ENCODE data around the gene OR13J1. TPM values are rescaled to one million over a fixed set of nuclear protein-coding genes. Genes with fewer than 3 reads are reported as not detected.

The OR13J1 gene
- total and polyA plus RNA-seq, 11 donors: not detected

DNA sequence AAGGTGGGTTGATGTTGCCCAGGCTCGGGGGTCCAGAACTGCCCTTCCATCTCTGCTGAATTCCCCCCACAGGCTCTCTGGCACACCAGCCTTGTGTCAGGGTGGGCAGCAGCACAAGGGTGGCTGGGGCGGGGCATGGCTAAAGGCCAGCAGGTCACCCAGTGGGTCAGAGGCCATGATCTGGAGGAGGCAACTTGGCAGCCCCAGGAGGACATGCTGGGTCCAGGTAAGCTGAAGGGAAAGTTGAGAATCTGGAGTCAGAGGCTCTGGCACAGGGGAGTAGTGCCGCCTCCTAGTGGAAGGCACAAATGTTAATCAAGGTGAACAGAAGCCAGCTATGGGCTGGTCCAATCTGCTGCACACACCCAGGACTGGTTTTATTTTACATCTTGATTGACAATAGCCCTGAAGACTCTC is 35.0 kb downstream of the OR13J1 start:
- Histone ChIP-seq H3K27me3 (peaks cover 0 to 25% (median 0%) of the 10 kb centered on the region in 9 donors), H3K36me3 (peaks cover 0 to 4% (median 0%) of the 10 kb centered on the region in 9 donors), H3K27ac (no peak overlapping the region), H3K4me1 (peaks cover 3 to 41% (median 29%) of the 10 kb centered on the region in 12 donors), H3K9me3 (no peaks in the 10 kb centered on the region), H3K4me3 (no peak overlapping the region)
- WGBS, 4 donors: 92 to 100% (median 96%) methylated on average over 3 of the region's 3 CpGs
- no peak for ATAC-seq
- TF ChIP-seq POLR2A (IDR thresholded peaks at IDR 0.05): no peak
- TF ChIP-seq, protein P1, sequence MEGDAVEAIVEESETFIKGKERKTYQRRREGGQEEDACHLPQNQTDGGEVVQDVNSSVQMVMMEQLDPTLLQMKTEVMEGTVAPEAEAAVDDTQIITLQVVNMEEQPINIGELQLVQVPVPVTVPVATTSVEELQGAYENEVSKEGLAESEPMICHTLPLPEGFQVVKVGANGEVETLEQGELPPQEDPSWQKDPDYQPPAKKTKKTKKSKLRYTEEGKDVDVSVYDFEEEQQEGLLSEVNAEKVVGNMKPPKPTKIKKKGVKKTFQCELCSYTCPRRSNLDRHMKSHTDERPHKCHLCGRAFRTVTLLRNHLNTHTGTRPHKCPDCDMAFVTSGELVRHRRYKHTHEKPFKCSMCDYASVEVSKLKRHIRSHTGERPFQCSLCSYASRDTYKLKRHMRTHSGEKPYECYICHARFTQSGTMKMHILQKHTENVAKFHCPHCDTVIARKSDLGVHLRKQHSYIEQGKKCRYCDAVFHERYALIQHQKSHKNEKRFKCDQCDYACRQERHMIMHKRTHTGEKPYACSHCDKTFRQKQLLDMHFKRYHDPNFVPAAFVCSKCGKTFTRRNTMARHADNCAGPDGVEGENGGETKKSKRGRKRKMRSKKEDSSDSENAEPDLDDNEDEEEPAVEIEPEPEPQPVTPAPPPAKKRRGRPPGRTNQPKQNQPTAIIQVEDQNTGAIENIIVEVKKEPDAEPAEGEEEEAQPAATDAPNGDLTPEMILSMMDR (IDR thresholded peaks at IDR 0.05): peak in 2 of 12 donors; percentile 15 to 23
- no peak for DNase-seq
- intact Hi-C loops (cut with DNase I): loop anchor here in 2 of 10 donors (5.0 kb wide), 2 partner anchors 37 to 42 kb away; partner anchors contain the start of gene OR13J1 (in 1 of the 2)

DNA sequence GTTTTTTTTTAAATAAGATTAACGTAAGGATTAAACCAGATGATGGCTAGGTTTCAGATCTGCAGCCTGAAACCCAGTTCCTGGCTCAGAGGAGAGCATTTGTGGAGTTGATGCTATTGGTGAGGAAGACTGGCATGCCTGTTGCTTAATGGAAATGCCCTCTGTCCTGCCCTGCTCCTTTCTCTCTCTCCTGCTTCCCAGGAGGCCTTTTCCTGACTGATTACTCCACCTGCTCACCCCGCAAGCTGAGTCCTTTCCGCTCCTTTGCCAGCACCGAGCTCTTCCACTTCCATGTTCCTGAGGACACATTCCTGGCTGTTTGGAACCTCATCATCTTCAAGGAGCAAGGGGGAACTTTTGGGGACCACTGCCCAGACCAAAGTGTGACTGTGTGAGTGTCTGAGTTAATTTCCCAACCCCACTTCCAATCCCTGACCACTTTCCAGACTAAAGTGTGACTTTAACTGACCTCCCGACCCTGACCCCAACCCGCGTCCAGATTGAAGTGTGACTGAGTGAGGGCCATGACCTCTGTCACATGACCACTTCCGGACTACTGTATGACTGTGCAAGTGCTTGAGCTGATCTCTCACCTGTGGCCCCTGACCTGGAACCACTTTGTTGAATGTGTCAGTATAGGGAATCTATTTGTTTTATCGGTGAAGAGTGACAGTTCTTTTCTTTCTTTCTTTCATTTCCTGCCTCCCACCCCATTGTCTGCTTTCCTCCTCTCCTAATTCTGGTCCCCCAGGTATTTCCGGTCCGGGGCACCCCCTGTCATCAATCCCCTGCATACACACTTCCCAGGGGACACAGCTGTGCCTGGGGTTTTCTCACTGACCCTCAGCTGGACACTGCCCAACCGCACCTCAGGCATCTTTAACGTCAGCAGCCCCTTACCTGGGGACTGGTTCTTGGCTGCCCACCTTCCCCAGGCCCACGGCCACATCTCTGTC is 35.7 kb downstream of the OR13J1 start:
- no peak overlapping the region for H3K4me3 ChIP-seq
- H3K27ac ChIP-seq: peak overlapping the region in 2 of 12 donors; percentile 19 to 34
- ATAC-seq (no peak), DNase-seq (no peak)
- H3K9me3 ChIP-seq: no peaks in the 10 kb centered on the region
- peaks cover 3 to 47% (median 35%) of the 10 kb centered on the region in 12 donors for H3K4me1 ChIP-seq
- H3K27me3 ChIP-seq: peaks cover 0 to 18% (median 0%) of the 10 kb centered on the region in 9 donors
- no peak for TF ChIP-seq POLR2A (IDR thresholded peaks at IDR 0.05)
- TF ChIP-seq, protein P1 (IDR thresholded peaks at IDR 0.05): no peak
- 85 to 88% (median 87%) methylated on average over 14 of the region's 14 CpGs for WGBS, 4 donors
- intact Hi-C loops (cut with DNase I): loop anchor here in 2 of 10 donors (5.0 kb wide), 2 partner anchors 38 to 43 kb away; partner anchors contain the start of gene OR13J1 (in 1 of the 2)
- peaks cover 0 to 4% (median 0%) of the 10 kb centered on the region in 9 donors for H3K36me3 ChIP-seq

DNA sequence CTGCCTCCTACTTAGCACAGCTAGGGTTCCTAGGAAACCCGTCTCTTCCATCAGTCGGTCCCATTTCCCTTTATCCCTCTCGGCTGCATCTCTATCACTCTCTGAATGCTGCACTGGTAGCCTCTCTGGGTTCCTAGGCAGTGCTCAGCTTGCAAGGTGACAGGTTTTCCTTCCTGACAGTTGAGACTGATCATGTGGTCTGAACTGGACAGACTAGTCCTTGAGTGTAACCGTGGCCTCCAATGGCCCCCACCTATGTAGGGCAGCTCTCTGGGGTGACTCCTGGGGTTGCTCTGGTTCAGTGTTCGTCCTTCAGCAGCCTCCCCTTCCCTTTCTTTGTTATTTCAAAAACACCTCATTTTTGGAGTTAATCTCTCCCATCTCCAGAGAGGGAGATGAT is 37.4 kb downstream of the OR13J1 start:
- peaks cover 0 to 4% (median 0%) of the 10 kb centered on the region in 9 donors for H3K36me3 ChIP-seq

More for the DNA sequence above, 37.4 kb downstream of the OR13J1 start:
- TF ChIP-seq, protein P1 (IDR thresholded peaks at IDR 0.05): no peak
- no peak for TF ChIP-seq POLR2A (IDR thresholded peaks at IDR 0.05)
- H3K27ac ChIP-seq: peak overlapping the region in 7 of 12 donors; percentile 40 to 73 (median 66)
- peaks cover 0 to under 1% (median 0%) of the 10 kb centered on the region in 9 donors for H3K27me3 ChIP-seq
- 61 to 77% (median 76%) methylated on average over 5 of the region's 5 CpGs for WGBS, 4 donors
- H3K4me3 ChIP-seq: no peak overlapping the region
- intact Hi-C loops (cut with DNase I): no loop called here
- no peaks in the 10 kb centered on the region for H3K9me3 ChIP-seq
- ATAC-seq (no peak), DNase-seq (no peak)
- peaks cover 3 to 52% (median 37%) of the 10 kb centered on the region in 12 donors for H3K4me1 ChIP-seq

Measured in heart left ventricle (tissue), 16 donors.